ENCODE measurements around the gene RAB28. TPM values are rescaled to one million over a fixed set of nuclear protein-coding genes. Genes with fewer than 3 reads are reported as not detected.

RAB28 gene
- total RNA-seq, 1 donor from 2014 or later = 18.8 TPM

- no peaks in the 10 kb centered on the region for H3K9me3 ChIP-seq (ENCODE audit: control insufficient read depth in 3 of 3, low read length in 3 of 3)
- no peaks in the 10 kb centered on the region for H3K36me3 ChIP-seq (ENCODE audit: control insufficient read depth in 3 of 3, insufficient read depth in 3 of 3, low read length in 3 of 3)
- H3K27me3 ChIP-seq (ENCODE audit: control insufficient read depth in 3 of 3, insufficient read depth in 3 of 3, low read length in 3 of 3) = peaks cover 0 to 7% (median 7%) of the 10 kb centered on the region in 3 donors
- no peak overlapping the region for H3K27ac ChIP-seq (ENCODE audit: low read depth, low read length)
- no peak overlapping the region for H3K9ac ChIP-seq (ENCODE audit: low read depth in 1 of 3, low read length in 3 of 3)
- no peaks in the 10 kb centered on the region for H3K4me1 ChIP-seq (ENCODE audit: control insufficient read depth in 3 of 3, insufficient read depth in 3 of 3, low read length in 3 of 3)
- H3K4me3 ChIP-seq (ENCODE audit: low read length in 3 of 3) = no peak overlapping the region
Observed at GRCh38 chr4:13514722-13515121, 30.6 kb upstream of the RAB28 start.

- H3K36me3 ChIP-seq (ENCODE audit: control insufficient read depth in 3 of 3, insufficient read depth in 3 of 3, low read length in 3 of 3) = no peaks in the 10 kb centered on the region
- no peaks in the 10 kb centered on the region for H3K9me3 ChIP-seq (ENCODE audit: control insufficient read depth in 3 of 3, low read length in 3 of 3)
- H3K9ac ChIP-seq (ENCODE audit: low read depth in 1 of 3, low read length in 3 of 3) = no peak overlapping the region
- H3K27ac ChIP-seq (ENCODE audit: low read depth, low read length) = no peak overlapping the region
- no peaks in the 10 kb centered on the region for H3K4me1 ChIP-seq (ENCODE audit: control insufficient read depth in 3 of 3, insufficient read depth in 3 of 3, low read length in 3 of 3)
- H3K4me3 ChIP-seq (ENCODE audit: low read length in 3 of 3) = no peak overlapping the region
- H3K27me3 ChIP-seq (ENCODE audit: control insufficient read depth in 3 of 3, insufficient read depth in 3 of 3, low read length in 3 of 3) = peaks cover 0 to 6% (median 3%) of the 10 kb centered on the region in 3 donors
Observed at GRCh38 chr4:13511101-13511500, 27.0 kb upstream of the RAB28 start.

GRCh38 chr4:13509442-13509841, 25.3 kb upstream of the RAB28 start:
- Histone ChIP-seq H3K4me3 (ENCODE audit: low read length in 3 of 3) (no peak overlapping the region), H3K27ac (ENCODE audit: low read depth, low read length) (no peak overlapping the region), H3K4me1 (ENCODE audit: control insufficient read depth in 3 of 3, insufficient read depth in 3 of 3, low read length in 3 of 3) (no peaks in the 10 kb centered on the region), H3K9me3 (ENCODE audit: control insufficient read depth in 3 of 3, low read length in 3 of 3) (no peaks in the 10 kb centered on the region), H3K9ac (ENCODE audit: low read depth in 1 of 3, low read length in 3 of 3) (no peak overlapping the region), H3K27me3 (ENCODE audit: control insufficient read depth in 3 of 3, insufficient read depth in 3 of 3, low read length in 3 of 3) (peaks cover 0 to 6% (median 0%) of the 10 kb centered on the region in 3 donors), H3K36me3 (ENCODE audit: control insufficient read depth in 3 of 3, insufficient read depth in 3 of 3, low read length in 3 of 3) (no peaks in the 10 kb centered on the region)

- Histone ChIP-seq H3K9me3 (ENCODE audit: control insufficient read depth in 3 of 3, low read length in 3 of 3) (no peaks in the 10 kb centered on the region), H3K27ac (ENCODE audit: low read depth, low read length) (no peak overlapping the region), H3K27me3 (ENCODE audit: control insufficient read depth in 3 of 3, insufficient read depth in 3 of 3, low read length in 3 of 3) (peaks cover 0 to 4% (median 0%) of the 10 kb centered on the region in 3 donors), H3K36me3 (ENCODE audit: control insufficient read depth in 3 of 3, insufficient read depth in 3 of 3, low read length in 3 of 3) (no peaks in the 10 kb centered on the region), H3K9ac (ENCODE audit: low read depth in 1 of 3, low read length in 3 of 3) (no peak overlapping the region), H3K4me3 (ENCODE audit: low read length in 3 of 3) (no peak overlapping the region), H3K4me1 (ENCODE audit: control insufficient read depth in 3 of 3, insufficient read depth in 3 of 3, low read length in 3 of 3) (no peaks in the 10 kb centered on the region)
Observed at GRCh38 chr4:13504374-13504773, 20.2 kb upstream of the RAB28 start.

GRCh38 chr4:13498469-13498868, 14.3 kb upstream of the RAB28 start:
- Histone ChIP-seq H3K4me3 (ENCODE audit: low read length in 3 of 3) (no peak overlapping the region), H3K9me3 (ENCODE audit: control insufficient read depth in 3 of 3, low read length in 3 of 3) (peaks cover 0 to 4% (median 0%) of the 10 kb centered on the region in 3 donors), H3K9ac (ENCODE audit: low read depth in 1 of 3, low read length in 3 of 3) (no peak overlapping the region), H3K27me3 (ENCODE audit: control insufficient read depth in 3 of 3, insufficient read depth in 3 of 3, low read length in 3 of 3) (peaks cover 0 to 6% (median 2%) of the 10 kb centered on the region in 3 donors), H3K36me3 (ENCODE audit: control insufficient read depth in 3 of 3, insufficient read depth in 3 of 3, low read length in 3 of 3) (no peaks in the 10 kb centered on the region), H3K4me1 (ENCODE audit: control insufficient read depth in 3 of 3, insufficient read depth in 3 of 3, low read length in 3 of 3) (no peaks in the 10 kb centered on the region), H3K27ac (ENCODE audit: low read depth, low read length) (no peak overlapping the region)

GRCh38 chr4:13496605-13497004, 12.5 kb upstream of the RAB28 start:
- peaks cover 0 to 4% (median 0%) of the 10 kb centered on the region in 3 donors for H3K9me3 ChIP-seq (ENCODE audit: control insufficient read depth in 3 of 3, low read length in 3 of 3)
- H3K4me1 ChIP-seq (ENCODE audit: control insufficient read depth in 3 of 3, insufficient read depth in 3 of 3, low read length in 3 of 3) = no peaks in the 10 kb centered on the region
- H3K9ac ChIP-seq (ENCODE audit: low read depth in 1 of 3, low read length in 3 of 3) = no peak overlapping the region
- H3K27me3 ChIP-seq (ENCODE audit: control insufficient read depth in 3 of 3, insufficient read depth in 3 of 3, low read length in 3 of 3) = peaks cover 0 to 6% (median 2%) of the 10 kb centered on the region in 3 donors
- H3K36me3 ChIP-seq (ENCODE audit: control insufficient read depth in 3 of 3, insufficient read depth in 3 of 3, low read length in 3 of 3) = no peaks in the 10 kb centered on the region
- H3K27ac ChIP-seq (ENCODE audit: low read depth, low read length) = no peak overlapping the region
- H3K4me3 ChIP-seq (ENCODE audit: low read length in 3 of 3) = no peak overlapping the region

GRCh38 chr4:13495753-13496152, 11.6 kb upstream of the RAB28 start:
- H3K4me3 ChIP-seq (ENCODE audit: low read length in 3 of 3) = no peak overlapping the region
- H3K4me1 ChIP-seq (ENCODE audit: control insufficient read depth in 3 of 3, insufficient read depth in 3 of 3, low read length in 3 of 3) = no peaks in the 10 kb centered on the region
- no peaks in the 10 kb centered on the region for H3K36me3 ChIP-seq (ENCODE audit: control insufficient read depth in 3 of 3, insufficient read depth in 3 of 3, low read length in 3 of 3)
- H3K9ac ChIP-seq (ENCODE audit: low read depth in 1 of 3, low read length in 3 of 3) = no peak overlapping the region
- H3K27ac ChIP-seq (ENCODE audit: low read depth, low read length) = no peak overlapping the region
- peaks cover 0 to 2% (median 2%) of the 10 kb centered on the region in 3 donors for H3K27me3 ChIP-seq (ENCODE audit: control insufficient read depth in 3 of 3, insufficient read depth in 3 of 3, low read length in 3 of 3)
- H3K9me3 ChIP-seq (ENCODE audit: control insufficient read depth in 3 of 3, low read length in 3 of 3) = peaks cover 0 to 4% (median 0%) of the 10 kb centered on the region in 3 donors

GRCh38 chr4:13493793-13494192, 9.7 kb upstream of the RAB28 start:
- no peak overlapping the region for H3K9ac ChIP-seq (ENCODE audit: low read depth in 1 of 3, low read length in 3 of 3)
- no peaks in the 10 kb centered on the region for H3K4me1 ChIP-seq (ENCODE audit: control insufficient read depth in 3 of 3, insufficient read depth in 3 of 3, low read length in 3 of 3)
- no peaks in the 10 kb centered on the region for H3K36me3 ChIP-seq (ENCODE audit: control insufficient read depth in 3 of 3, insufficient read depth in 3 of 3, low read length in 3 of 3)
- H3K4me3 ChIP-seq (ENCODE audit: low read length in 3 of 3) = no peak overlapping the region
- H3K27ac ChIP-seq (ENCODE audit: low read depth, low read length) = no peak overlapping the region
- peaks cover 0 to 2% (median 2%) of the 10 kb centered on the region in 3 donors for H3K27me3 ChIP-seq (ENCODE audit: control insufficient read depth in 3 of 3, insufficient read depth in 3 of 3, low read length in 3 of 3)
- peaks cover 0 to 4% (median 0%) of the 10 kb centered on the region in 3 donors for H3K9me3 ChIP-seq (ENCODE audit: control insufficient read depth in 3 of 3, low read length in 3 of 3)

- H3K36me3 ChIP-seq (ENCODE audit: control insufficient read depth in 3 of 3, insufficient read depth in 3 of 3, low read length in 3 of 3) = no peaks in the 10 kb centered on the region
- H3K27ac ChIP-seq (ENCODE audit: low read depth, low read length) = no peak overlapping the region
- H3K9ac ChIP-seq (ENCODE audit: low read depth in 1 of 3, low read length in 3 of 3) = no peak overlapping the region
- no peak overlapping the region for H3K4me3 ChIP-seq (ENCODE audit: low read length in 3 of 3)
- peaks cover 0 to 2% (median 2%) of the 10 kb centered on the region in 3 donors for H3K27me3 ChIP-seq (ENCODE audit: control insufficient read depth in 3 of 3, insufficient read depth in 3 of 3, low read length in 3 of 3)
- H3K4me1 ChIP-seq (ENCODE audit: control insufficient read depth in 3 of 3, insufficient read depth in 3 of 3, low read length in 3 of 3) = no peaks in the 10 kb centered on the region
- peaks cover 0 to 4% (median 0%) of the 10 kb centered on the region in 3 donors for H3K9me3 ChIP-seq (ENCODE audit: control insufficient read depth in 3 of 3, low read length in 3 of 3)
Observed at GRCh38 chr4:13492747-13493146, 8.6 kb upstream of the RAB28 start.

GRCh38 chr4:13484749-13485221, 645 bp upstream of the RAB28 start:
- Histone ChIP-seq H3K27ac (ENCODE audit: low read depth, low read length) (peak overlapping the region; percentile 87), H3K4me3 (ENCODE audit: low read length in 3 of 3) (peak overlapping the region; percentile 78 to 95 (median 87)), H3K9me3 (ENCODE audit: control insufficient read depth in 3 of 3, low read length in 3 of 3) (no peaks in the 10 kb centered on the region), H3K9ac (ENCODE audit: low read depth in 1 of 3, low read length in 3 of 3) (peak overlapping the region in 2 of 3 donors; percentile 2 to 4), H3K27me3 (ENCODE audit: control insufficient read depth in 3 of 3, insufficient read depth in 3 of 3, low read length in 3 of 3) (no peaks in the 10 kb centered on the region), H3K4me1 (ENCODE audit: control insufficient read depth in 3 of 3, insufficient read depth in 3 of 3, low read length in 3 of 3) (peaks cover 14 to 16% (median 15%) of the 10 kb centered on the region in 3 donors), H3K36me3 (ENCODE audit: control insufficient read depth in 3 of 3, insufficient read depth in 3 of 3, low read length in 3 of 3) (no peaks in the 10 kb centered on the region)
